Activated T-cell treated with anti-CD3 and anti-CD28 coated beads for 4 hours (primary cell): ENCODE results near the gene NMNAT1.
"Not testable (repeated sequence)": the region's sequence is repeated elsewhere in the genome, so short reads cannot be mapped to it uniquely, and the experiment has no call there.

Source experiments
- DNase-seq: peaks from one replicate; pipeline ENCODE4 v3.0.0-alpha.2; 2020

NMNAT1 gene

GRCh38 chr1:9942939-9943788 lies at the start of gene NMNAT1, which contains the start of gene LZIC:
TSS of gene NMNAT1 (plus strand) at chr1:9943475. CDS start at chr1:9972074, 28,599 bp downstream.
TSS of gene LZIC (minus strand) at chr1:9943391. CDS start at chr1:9936619, 6,772 bp downstream.
- peak; percentile 79 for DNase-seq

GRCh38 chr1:9894115-9894514 lies 49.2 kb upstream of the NMNAT1 start:
- no peak for DNase-seq

GRCh38 chr1:9900142-9901043 lies 42.9 kb upstream of the NMNAT1 start:
- no peak for DNase-seq

- DNase-seq: no peak
Measured at GRCh38 chr1:9901148-9902059, 41.9 kb upstream of the NMNAT1 start.

- no peak for DNase-seq
Measured at GRCh38 chr1:9902060-9902452, 41.2 kb upstream of the NMNAT1 start.

- DNase-seq: no peak
Measured at GRCh38 chr1:9903801-9904527, 39.3 kb upstream of the NMNAT1 start.

- DNase-seq: no peak
Measured at GRCh38 chr1:9904596-9904995, 38.7 kb upstream of the NMNAT1 start.

GRCh38 chr1:9905010-9905409 lies 38.3 kb upstream of the NMNAT1 start:
- no peak for DNase-seq

GRCh38 chr1:9906466-9906865 lies 36.8 kb upstream of the NMNAT1 start:
- DNase-seq: no peak

- no peak for DNase-seq
Measured at GRCh38 chr1:9907441-9907840, 35.8 kb upstream of the NMNAT1 start.

GRCh38 chr1:9908871-9909233 lies 34.4 kb upstream of the NMNAT1 start:
- DNase-seq: no peak

- DNase-seq: peak; percentile 7
Measured at GRCh38 chr1:9909234-9910046, 33.8 kb upstream of the NMNAT1 start.

- no peak for DNase-seq
Measured at GRCh38 chr1:9910076-9910422, 33.2 kb upstream of the NMNAT1 start, which contains the start of gene CTNNBIP1. TSS of gene CTNNBIP1 (minus strand) at chr1:9910269. CDS start at chr1:9872064, 38,205 bp downstream.

GRCh38 chr1:9910423-9911178 lies 32.7 kb upstream of the NMNAT1 start:
- DNase-seq: peak; percentile 100

- no peak for DNase-seq
Measured at GRCh38 chr1:9912264-9912936, 30.9 kb upstream of the NMNAT1 start.

- no peak for DNase-seq
Measured at GRCh38 chr1:9914610-9914937, 28.7 kb upstream of the NMNAT1 start.

- DNase-seq: no peak
Measured at GRCh38 chr1:9916452-9916851, 26.8 kb upstream of the NMNAT1 start.

GRCh38 chr1:9917495-9917894 lies 25.8 kb upstream of the NMNAT1 start:
- DNase-seq: not testable (repeated sequence)

GRCh38 chr1:9917901-9918300 lies 25.4 kb upstream of the NMNAT1 start:
- DNase-seq: no peak

- no peak for DNase-seq
Measured at GRCh38 chr1:9920606-9921005, 22.7 kb upstream of the NMNAT1 start.
